Measurements from ENCODE around the gene AUTS2.

GRCh38 chr7:70479153-70480021 is 881.1 kb downstream of the AUTS2 start:
- TF ChIP-seq RELA (IDR thresholded peaks at IDR 0.05; ENCODE audit: borderline replicate concordance, partially characterized antibody) (no peak), HDGF (IDR thresholded peaks at IDR 0.05) (no peak), SP1 (IDR thresholded peaks at IDR 0.05; ENCODE audit: low read depth, low read length) (no peak), USF2 (IDR thresholded peaks at IDR 0.05; ENCODE audit: borderline replicate concordance, low read depth, low read length) (no peak), ZZZ3 (IDR thresholded peaks at IDR 0.05; ENCODE audit: control insufficient read depth, insufficient read length, low read depth) (no peak), E2F4 (IDR thresholded peaks at IDR 0.05; ENCODE audit: low read depth, low read length) (no peak), CTCF (IDR thresholded peaks at IDR 0.05 in 2 of 3, conservative IDR thresholded peaks at IDR 0.05 in 1 of 3; ENCODE audit: control insufficient read depth in 2 of 3, extremely low read depth in 1 of 3, insufficient read depth in 1 of 3, low read depth in 3 of 3, low read length in 3 of 3) (no peak), IRF3 (IDR thresholded peaks at IDR 0.05) (no peak), SPI1 (IDR thresholded peaks at IDR 0.05; ENCODE audit: borderline replicate concordance, insufficient read depth, low read depth, low read length) (no peak), POLR2AphosphoS5 (IDR thresholded peaks at IDR 0.05; ENCODE audit: low read length) (no peak)

Measured in GM12878 (cell line).